ENCODE data around the gene COG5.

DNA sequence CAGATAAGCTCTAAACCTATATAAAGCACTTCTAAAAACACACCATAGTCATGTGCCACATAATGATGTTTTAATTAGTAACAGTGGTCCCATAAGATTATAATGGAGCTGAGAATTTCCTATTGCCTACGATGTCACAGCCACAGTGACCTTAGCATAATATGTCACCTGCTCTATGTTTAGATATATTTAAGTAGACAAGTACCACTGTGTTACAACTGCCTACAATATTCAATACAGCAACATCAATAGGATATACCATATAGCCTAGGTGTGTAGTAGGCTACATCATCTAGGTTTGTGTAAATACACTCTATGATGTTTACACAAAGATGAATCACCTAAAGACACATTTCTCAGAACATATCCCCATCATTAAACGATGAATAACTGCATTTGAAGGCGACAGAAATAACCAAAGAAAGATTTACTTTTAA, 69.4 kb downstream of the COG5 start:
- TF ChIP-seq CTCF (IDR thresholded peaks at IDR 0.05; ENCODE audit: low read depth, low read length, poor library complexity, severe bottlenecking) (no peak), EZH2phosphoT487 (IDR thresholded peaks at IDR 0.05; ENCODE audit: borderline replicate concordance, low read length) (no peak)

Data from DOHH2 (cell line).